Keratinocyte (primary cell): ENCODE measurements around the gene DNAAF5. TPM values are rescaled to one million over a fixed set of nuclear protein-coding genes. Genes with fewer than 3 reads are reported as not detected.

Experiments used
- DNase-seq: peaks from one replicate; pipeline ENCODE4 v3.0.0-alpha.2; 2011; ENCODE audit warnings: low read depth, missing footprints, low spot score
- FAIRE-seq: peaks from 2 replicates; lab custom pipeline; 2011; peaks lifted over from hg19 to GRCh38; lab: Jason Lieb, UNC
- H2AFZ ChIP-seq: 2 replicates; pipeline ENCODE4 v1.6.0; 2012; ENCODE audit warnings: low read length, control low read depth, inconsistent platforms; ENCODE audit not compliant: control insufficient read depth
- H3K27ac ChIP-seq: 2 replicates; pipeline ENCODE4 v1.5.1; 2011; ENCODE audit warnings: low read length; ENCODE audit not compliant: control insufficient read depth, insufficient read depth
- H3K27me3 ChIP-seq: 3 replicates; pipeline ENCODE4 v1.6.0; 2011; ENCODE audit warnings: low read length; ENCODE audit not compliant: control insufficient read depth, insufficient read depth; ENCODE audit errors: extremely low read depth
- H3K36me3 ChIP-seq, 2 experiments: 2 replicates in 1 of 2; 3 replicates in 1 of 2; pipeline ENCODE4 v1.5.1; 2011; ENCODE audit warnings: low read length in 2 of 2, mild to moderate bottlenecking in 1 of 2; ENCODE audit not compliant: control insufficient read depth in 2 of 2, insufficient read depth in 2 of 2; ENCODE audit errors: extremely low read depth in 1 of 2
- H3K4me1 ChIP-seq: 3 replicates; pipeline ENCODE4 v1.5.1; 2011; ENCODE audit warnings: low read length; ENCODE audit not compliant: control insufficient read depth, insufficient read depth; ENCODE audit errors: extremely low read depth
- H3K4me2 ChIP-seq: 3 replicates; pipeline ENCODE4 v1.6.0; 2011; ENCODE audit warnings: low read depth, low read length; ENCODE audit not compliant: control insufficient read depth, insufficient read depth; ENCODE audit errors: extremely low read depth
- H3K4me3 ChIP-seq, 3 experiments: fragments of 200-600 bp in 1 of 3; sonication (generic) in 1 of 3; 2 replicates in 2 of 3; 3 replicates in 1 of 3; pipeline ENCODE4 v1.5.1; 2011 to 2016; ENCODE audit warnings: low read length in 3 of 3, mild to moderate bottlenecking in 3 of 3, control low read depth in 2 of 3, inconsistent platforms in 1 of 3, low read depth in 1 of 3, mixed read lengths in 1 of 3, mixed run types in 1 of 3, moderate library complexity in 1 of 3; ENCODE audit not compliant: control insufficient read depth in 2 of 3, insufficient read depth in 2 of 3; ENCODE audit errors: extremely low read depth in 1 of 3
- H3K79me2 ChIP-seq: 2 replicates; pipeline ENCODE4 v1.6.0; 2012; ENCODE audit warnings: low read length; ENCODE audit not compliant: control insufficient read depth, insufficient read depth
- H3K9ac ChIP-seq: 3 replicates; pipeline ENCODE4 v1.6.0; 2011; ENCODE audit warnings: low read length; ENCODE audit not compliant: control insufficient read depth, insufficient read depth; ENCODE audit errors: extremely low read depth
- H3K9me1 ChIP-seq: 3 replicates; pipeline ENCODE4 v1.6.0; 2011; ENCODE audit warnings: low read length; ENCODE audit not compliant: control insufficient read depth, insufficient read depth; ENCODE audit errors: extremely low read depth
- H3K9me3 ChIP-seq: 2 replicates; pipeline ENCODE4 v1.5.1; 2012; ENCODE audit warnings: low read depth, low read length; ENCODE audit not compliant: control insufficient read depth
- H4K20me1 ChIP-seq: 3 replicates; pipeline ENCODE4 v1.6.0; 2011; ENCODE audit warnings: low read length; ENCODE audit not compliant: control insufficient read depth, insufficient read depth; ENCODE audit errors: extremely low read depth
- EZH2 ChIP-seq: IDR thresholded peaks from one replicate; pipeline ENCODE4 v1.6.1; 2012; ENCODE audit warnings: inconsistent platforms, mild to moderate bottlenecking, low read length, moderate library complexity
- dilution Hi-C: fragments of 300-500 bp; cut with MboI; formaldehyde crosslinking; loops from one replicate; pipeline ENCODE4 v1.7.0; 2020; ENCODE audit warnings: low sequenced_read_pairs; ENCODE audit not compliant: extremely low pct_ligation_motif_present
- polyA plus RNA-seq, 5 experiments: library from polyadenylated mRNA; depleted of rRNA in 3 of 5; stranded (reverse) in 3 of 5; stranded (forward) in 1 of 5; unstranded in 1 of 5; fragments of >200 nt; gene quantifications; 1 replicate in 1 of 5; 2 replicates in 3 of 5; 3 replicates in 1 of 5; pipeline versions ENCODE4 v1.2.1 to v1.2.3, GENCODE V29; 2011 to 2012; ENCODE audit warnings: missing spikeins in 2 of 5, low read depth in 1 of 5, low replicate concordance in 1 of 5
- TF ChIP-seq, protein P1 (sequence below), 3 experiments: IDR thresholded peaks in 1 of 3; conservative IDR thresholded peaks in 1 of 3; optimal IDR thresholded peaks in 1 of 3; 2 replicates in 2 of 3; 3 replicates in 1 of 3; pipeline versions ENCODE3 to v1.5.1; 2011; ENCODE audit warnings: low read length in 3 of 3, mild to moderate bottlenecking in 3 of 3, moderate library complexity in 2 of 3, control low read depth in 1 of 3, inconsistent platforms in 1 of 3; ENCODE audit not compliant: insufficient read depth in 2 of 3; ENCODE audit errors: extremely low read depth in 1 of 3

Gene DNAAF5
- polyA plus RNA-seq, 1 donor (not counting 4 experiments of a cell fraction or from before 2014, with no cell fraction given), result 16.3 TPM

DNA sequence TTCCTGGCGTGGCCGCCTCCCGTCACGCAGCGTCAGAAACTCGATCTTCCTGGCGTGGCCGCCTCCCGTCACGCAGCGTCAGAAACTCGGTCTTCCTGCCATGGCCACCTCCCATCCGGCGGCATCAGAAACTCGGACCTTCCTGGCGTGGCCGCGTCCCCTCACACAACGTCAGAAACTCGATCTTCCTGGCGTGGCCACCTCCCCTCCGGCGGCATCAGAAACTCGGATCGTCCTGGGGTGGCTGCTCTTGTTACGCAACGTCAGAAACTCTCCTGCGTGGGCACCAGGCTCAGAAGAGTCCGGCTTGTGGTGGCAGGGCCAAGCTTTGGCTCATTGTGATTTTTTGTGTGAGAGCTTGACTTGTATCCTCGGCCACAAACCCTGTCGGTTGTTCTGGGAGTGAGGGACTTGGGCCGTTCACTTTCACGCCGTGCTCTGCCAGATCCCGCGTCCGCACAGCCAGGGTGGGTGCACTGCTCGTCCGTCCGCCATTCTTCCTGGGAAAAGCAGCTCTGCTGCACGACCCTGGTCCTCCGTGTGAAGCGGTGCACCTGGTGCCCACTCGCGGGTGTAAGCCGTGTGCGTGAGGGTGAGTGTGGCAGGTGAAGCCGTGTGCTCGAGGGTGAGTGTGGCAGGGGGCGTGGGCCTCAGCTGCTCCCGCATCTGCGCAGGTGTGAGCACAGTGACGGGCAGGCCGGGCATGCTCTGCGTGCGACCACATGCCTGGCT, 56.4 kb downstream of the DNAAF5 start:
- H3K9me3 ChIP-seq, result no peaks in the 10 kb centered on the region
- H3K79me2 ChIP-seq, result no peaks in the 10 kb centered on the region
- dilution Hi-C loops, result no loop called here
- peaks cover 4% of the 10 kb centered on the region for H4K20me1 ChIP-seq
- H3K4me2 ChIP-seq, result no peak overlapping the region
- no peaks in the 10 kb centered on the region for H3K9me1 ChIP-seq
- no peaks in the 10 kb centered on the region for H3K4me1 ChIP-seq
- H3K27me3 ChIP-seq, result no peaks in the 10 kb centered on the region
- H3K4me3 ChIP-seq, result no peak overlapping the region
- H3K27ac ChIP-seq, result no peak overlapping the region
- no peak for DNase-seq
- TF ChIP-seq, protein P1, sequence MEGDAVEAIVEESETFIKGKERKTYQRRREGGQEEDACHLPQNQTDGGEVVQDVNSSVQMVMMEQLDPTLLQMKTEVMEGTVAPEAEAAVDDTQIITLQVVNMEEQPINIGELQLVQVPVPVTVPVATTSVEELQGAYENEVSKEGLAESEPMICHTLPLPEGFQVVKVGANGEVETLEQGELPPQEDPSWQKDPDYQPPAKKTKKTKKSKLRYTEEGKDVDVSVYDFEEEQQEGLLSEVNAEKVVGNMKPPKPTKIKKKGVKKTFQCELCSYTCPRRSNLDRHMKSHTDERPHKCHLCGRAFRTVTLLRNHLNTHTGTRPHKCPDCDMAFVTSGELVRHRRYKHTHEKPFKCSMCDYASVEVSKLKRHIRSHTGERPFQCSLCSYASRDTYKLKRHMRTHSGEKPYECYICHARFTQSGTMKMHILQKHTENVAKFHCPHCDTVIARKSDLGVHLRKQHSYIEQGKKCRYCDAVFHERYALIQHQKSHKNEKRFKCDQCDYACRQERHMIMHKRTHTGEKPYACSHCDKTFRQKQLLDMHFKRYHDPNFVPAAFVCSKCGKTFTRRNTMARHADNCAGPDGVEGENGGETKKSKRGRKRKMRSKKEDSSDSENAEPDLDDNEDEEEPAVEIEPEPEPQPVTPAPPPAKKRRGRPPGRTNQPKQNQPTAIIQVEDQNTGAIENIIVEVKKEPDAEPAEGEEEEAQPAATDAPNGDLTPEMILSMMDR (optimal IDR thresholded peaks at IDR 0.05 in 1 of 3, IDR thresholded peaks at IDR 0.05 in 1 of 3, conservative IDR thresholded peaks at IDR 0.05 in 1 of 3; ENCODE audit: extremely low read depth in 1 of 3, insufficient read depth in 2 of 3, low read length in 3 of 3), result no peak
- TF ChIP-seq EZH2, result no peak
- H3K36me3 ChIP-seq, result peaks cover 10 to 45% of the 10 kb centered on the region in 2 experiments
- no peak overlapping the region for H3K9ac ChIP-seq
- no peak overlapping the region for H2AFZ ChIP-seq
- no peak for FAIRE-seq

DNA sequence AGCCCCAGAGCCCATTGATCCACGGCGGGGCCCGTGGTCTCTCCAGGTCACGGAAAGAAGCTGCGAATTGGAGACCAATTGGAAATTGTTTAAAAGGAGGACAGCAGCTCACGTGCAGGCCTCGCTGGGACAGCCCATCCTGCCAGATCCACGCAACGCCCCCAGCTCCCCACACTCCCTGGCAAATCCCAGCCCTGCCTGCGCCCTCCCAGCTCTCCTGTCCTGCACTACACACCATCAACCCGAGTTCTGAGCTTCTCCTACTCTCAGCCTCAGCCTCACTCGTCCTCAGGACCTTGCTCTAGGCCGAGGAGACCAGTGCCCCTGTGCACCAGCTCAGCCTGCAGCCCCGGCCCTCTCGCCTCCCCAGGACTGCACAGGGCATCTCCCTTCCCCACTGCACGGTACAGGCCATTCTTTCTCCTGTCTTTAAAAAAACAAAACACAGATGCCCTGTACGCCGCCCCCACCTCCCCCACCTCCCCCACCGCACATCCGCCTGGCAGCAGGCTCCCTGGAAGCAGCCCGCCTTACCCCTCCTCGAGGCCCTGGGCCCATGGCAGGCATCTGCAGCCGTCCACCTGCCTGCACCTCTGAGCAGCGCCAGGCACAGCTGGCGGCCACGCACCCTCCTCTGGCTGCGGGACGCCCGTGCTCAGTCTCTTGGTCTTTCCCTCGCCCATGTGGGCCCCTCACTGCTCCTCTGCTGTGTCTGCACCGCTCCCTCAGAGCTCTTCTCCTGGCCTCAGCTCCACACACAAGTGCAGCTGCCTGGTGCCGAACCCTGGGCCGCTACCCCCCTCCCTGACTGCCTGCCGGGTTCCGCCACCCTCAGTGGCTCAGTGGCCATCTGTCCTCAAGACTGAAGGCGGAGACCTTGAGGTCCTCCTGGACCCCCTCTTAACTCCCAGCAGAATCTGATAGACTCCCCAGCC, 57.3 kb downstream of the DNAAF5 start:
- TF ChIP-seq, protein P1 (optimal IDR thresholded peaks at IDR 0.05 in 1 of 3, IDR thresholded peaks at IDR 0.05 in 1 of 3, conservative IDR thresholded peaks at IDR 0.05 in 1 of 3; ENCODE audit: extremely low read depth in 1 of 3, insufficient read depth in 2 of 3, low read length in 3 of 3), result no peak
- TF ChIP-seq EZH2, result no peak
- DNase-seq (no peak), FAIRE-seq (no peak)
- H3K27me3 ChIP-seq, result no peaks in the 10 kb centered on the region
- no peak overlapping the region for H2AFZ ChIP-seq
- dilution Hi-C loops, result no loop called here
- no peaks in the 10 kb centered on the region for H3K9me1 ChIP-seq
- no peak overlapping the region for H3K4me3 ChIP-seq
- no peaks in the 10 kb centered on the region for H3K9me3 ChIP-seq
- H3K9ac ChIP-seq, result no peak overlapping the region
- no peaks in the 10 kb centered on the region for H4K20me1 ChIP-seq
- H3K79me2 ChIP-seq, result no peaks in the 10 kb centered on the region
- no peaks in the 10 kb centered on the region for H3K4me1 ChIP-seq
- no peak overlapping the region for H3K27ac ChIP-seq
- H3K36me3 ChIP-seq, result peaks cover 10 to 41% of the 10 kb centered on the region in 2 experiments
- no peak overlapping the region for H3K4me2 ChIP-seq
